ENCODE measurements around the gene CCZ1B.
"Not testable (repeated sequence)": the region's sequence is repeated elsewhere in the genome, so short reads cannot be mapped to it uniquely, and the experiment has no call there.

The CCZ1B gene

GRCh38 chr7:6830026-6830425 is 4.0 kb upstream of the CCZ1B start:
- not testable (repeated sequence) for DNase-seq

GRCh38 chr7:6829616-6830015 is 3.5 kb upstream of the CCZ1B start:
- not testable (repeated sequence) for DNase-seq

- DNase-seq: not testable (repeated sequence)
Observed at GRCh38 chr7:6827180-6827579, 1.1 kb upstream of the CCZ1B start.

GRCh38 chr7:6825236-6826125 is 594 bp downstream of the CCZ1B start:
- DNase-seq: not testable (repeated sequence)

GRCh38 chr7:6821622-6822021 is 4.5 kb downstream of the CCZ1B start:
- DNase-seq: not testable (repeated sequence)

- DNase-seq: not testable (repeated sequence)
Observed at GRCh38 chr7:6815470-6815869, 10.6 kb downstream of the CCZ1B start.

GRCh38 chr7:6813011-6813410 is 13.1 kb downstream of the CCZ1B start:
- DNase-seq: not testable (repeated sequence)

GRCh38 chr7:6807959-6808358 is 18.1 kb downstream of the CCZ1B start:
- DNase-seq: not testable (repeated sequence)

- DNase-seq: not testable (repeated sequence)
Observed at GRCh38 chr7:6807393-6807918, 18.6 kb downstream of the CCZ1B start.

- not testable (repeated sequence) for DNase-seq
Observed at GRCh38 chr7:6800331-6800730, 25.7 kb downstream of the CCZ1B start.

- not testable (repeated sequence) for DNase-seq
Observed at GRCh38 chr7:6799887-6800286, 26.2 kb downstream of the CCZ1B start.

GRCh38 chr7:6798047-6798446 is 28.0 kb downstream of the CCZ1B start:
- not testable (repeated sequence) for DNase-seq

- not testable (repeated sequence) for DNase-seq
Observed at GRCh38 chr7:6797218-6797617, 28.9 kb downstream of the CCZ1B start.

- not testable (repeated sequence) for DNase-seq
Observed at GRCh38 chr7:6794276-6794675, 31.8 kb downstream of the CCZ1B start.

- DNase-seq: not testable (repeated sequence)
Observed at GRCh38 chr7:6792113-6792872, 33.8 kb downstream of the CCZ1B start.

- DNase-seq: not testable (repeated sequence)
Observed at GRCh38 chr7:6789353-6789752, 36.7 kb downstream of the CCZ1B start.

- not testable (repeated sequence) for DNase-seq
Observed at GRCh38 chr7:6781581-6781980, 44.5 kb downstream of the CCZ1B start.

GRCh38 chr7:6761186-6761585 is 64.9 kb downstream of the CCZ1B start:
- DNase-seq: not testable (repeated sequence)

GRCh38 chr7:6753964-6754363 is 72.1 kb downstream of the CCZ1B start, which contains the start of gene RSPH10B2:
Gene RSPH10B2 (plus strand): TSS chr7:6754103. CDS start chr7:6757678, 3,575 bp downstream.
- DNase-seq: not testable (repeated sequence)

GRCh38 chr7:6750173-6750572 is 75.9 kb downstream of the CCZ1B start:
- DNase-seq: not testable (repeated sequence)

- DNase-seq: not testable (repeated sequence)
Observed at GRCh38 chr7:6749335-6749734, 76.7 kb downstream of the CCZ1B start.

Data from NCI-H1694 treated with DMSO at 0.1 percent for 48 hours (cell line).